ENCODE measurements around the gene MAP3K7CL.

The MAP3K7CL gene

GRCh38 chr21:29125979-29126378 is 4.5 kb upstream of the MAP3K7CL start:
- TF ChIP-seq, protein P1, sequence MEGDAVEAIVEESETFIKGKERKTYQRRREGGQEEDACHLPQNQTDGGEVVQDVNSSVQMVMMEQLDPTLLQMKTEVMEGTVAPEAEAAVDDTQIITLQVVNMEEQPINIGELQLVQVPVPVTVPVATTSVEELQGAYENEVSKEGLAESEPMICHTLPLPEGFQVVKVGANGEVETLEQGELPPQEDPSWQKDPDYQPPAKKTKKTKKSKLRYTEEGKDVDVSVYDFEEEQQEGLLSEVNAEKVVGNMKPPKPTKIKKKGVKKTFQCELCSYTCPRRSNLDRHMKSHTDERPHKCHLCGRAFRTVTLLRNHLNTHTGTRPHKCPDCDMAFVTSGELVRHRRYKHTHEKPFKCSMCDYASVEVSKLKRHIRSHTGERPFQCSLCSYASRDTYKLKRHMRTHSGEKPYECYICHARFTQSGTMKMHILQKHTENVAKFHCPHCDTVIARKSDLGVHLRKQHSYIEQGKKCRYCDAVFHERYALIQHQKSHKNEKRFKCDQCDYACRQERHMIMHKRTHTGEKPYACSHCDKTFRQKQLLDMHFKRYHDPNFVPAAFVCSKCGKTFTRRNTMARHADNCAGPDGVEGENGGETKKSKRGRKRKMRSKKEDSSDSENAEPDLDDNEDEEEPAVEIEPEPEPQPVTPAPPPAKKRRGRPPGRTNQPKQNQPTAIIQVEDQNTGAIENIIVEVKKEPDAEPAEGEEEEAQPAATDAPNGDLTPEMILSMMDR (conservative IDR thresholded peaks at IDR 0.05; ENCODE audit: low read length) = no peak
- no peak overlapping the region for H3K4me3 ChIP-seq (ENCODE audit: low read length)
- no peak for DNase-seq (ENCODE audit: low read depth)

DNA sequence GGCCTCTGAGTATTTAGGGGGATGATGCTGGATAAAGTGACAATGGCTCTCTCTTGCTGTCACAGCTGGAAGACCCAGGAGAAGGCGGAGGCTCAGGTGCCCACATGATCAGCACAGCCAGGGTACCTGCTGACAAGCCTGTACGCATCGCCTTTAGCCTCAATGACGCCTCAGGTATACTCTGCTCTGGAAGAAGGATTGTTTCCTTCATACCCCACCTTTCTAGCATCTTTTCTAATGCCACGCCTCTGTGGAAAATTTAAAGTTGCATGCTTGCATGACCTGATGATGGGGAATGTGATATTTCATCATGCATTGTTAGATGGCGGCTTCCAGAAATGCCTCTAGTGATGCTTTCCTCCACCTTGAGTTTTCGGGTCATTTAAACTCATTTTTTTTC is 2.8 kb downstream of the MAP3K7CL start:
- DNase-seq (ENCODE audit: low read depth) = no peak
- TF ChIP-seq, protein P1 (conservative IDR thresholded peaks at IDR 0.05; ENCODE audit: low read length) = no peak
- H3K4me3 ChIP-seq (ENCODE audit: low read length) = no peak overlapping the region

DNA sequence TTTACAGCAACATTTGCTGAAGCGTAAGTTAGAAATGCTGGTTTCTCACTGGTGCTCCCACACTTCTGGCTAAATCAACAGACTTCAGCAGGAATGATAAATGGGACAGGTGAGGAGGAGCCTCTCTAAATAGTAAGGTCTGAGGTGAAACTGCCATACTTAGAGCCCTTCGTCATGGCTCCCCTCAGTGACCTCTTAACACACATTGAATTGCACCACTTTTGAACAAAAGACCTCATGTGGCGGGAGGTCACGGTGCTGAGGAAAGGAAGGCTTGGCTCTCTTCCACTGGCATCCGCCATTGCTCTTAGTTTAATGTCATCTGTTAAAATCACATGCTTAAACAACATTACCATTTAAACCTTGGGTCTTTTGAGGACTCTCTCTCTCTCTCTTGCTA is 3.4 kb downstream of the MAP3K7CL start:
- no peak overlapping the region for H3K4me3 ChIP-seq (ENCODE audit: low read length)
- DNase-seq (ENCODE audit: low read depth) = no peak
- TF ChIP-seq, protein P1 (conservative IDR thresholded peaks at IDR 0.05; ENCODE audit: low read length) = no peak

- TF ChIP-seq, protein P1 (conservative IDR thresholded peaks at IDR 0.05; ENCODE audit: low read length) = no peak
- DNase-seq (ENCODE audit: low read depth) = no peak
- no peak overlapping the region for H3K4me3 ChIP-seq (ENCODE audit: low read length)
Observed at GRCh38 chr21:29135481-29135880, 5.0 kb downstream of the MAP3K7CL start.

- TF ChIP-seq, protein P1 (conservative IDR thresholded peaks at IDR 0.05; ENCODE audit: low read length) = no peak
- DNase-seq (ENCODE audit: low read depth) = no peak
Observed at GRCh38 chr21:29136033-29136432, 5.6 kb downstream of the MAP3K7CL start.

GRCh38 chr21:29144736-29145353 is 14.4 kb downstream of the MAP3K7CL start:
- DNase-seq (ENCODE audit: low read depth) = peak; percentile 42
- TF ChIP-seq, protein P1 (conservative IDR thresholded peaks at IDR 0.05; ENCODE audit: low read length) = no peak
- H3K4me3 ChIP-seq (ENCODE audit: low read length) = no peak overlapping the region

More at GRCh38 chr21:29136033-29136432, 5.6 kb downstream of the MAP3K7CL start:
- no peak overlapping the region for H3K4me3 ChIP-seq (ENCODE audit: low read length)

- peak; percentile 89 for DNase-seq (ENCODE audit: low read depth)
- H3K4me3 ChIP-seq (ENCODE audit: low read length) = peak overlapping the region; percentile 20
- TF ChIP-seq, protein P1 (conservative IDR thresholded peaks at IDR 0.05; ENCODE audit: low read length) = no peak
Observed at GRCh38 chr21:29145354-29145782, 14.9 kb downstream of the MAP3K7CL start.
